ENCODE results near the gene GATAD2A. TPM values are rescaled to one million over a fixed set of nuclear protein-coding genes. Genes with fewer than 3 reads are reported as not detected.

GATAD2A gene
- total and polyA plus RNA-seq, 2 of the 13 experiments (the other 11 are each of a cell fraction or from before 2014, with no cell fraction given): 16.8 to 28.6 TPM

GRCh38 chr19:19482809-19483596, 77.5 kb downstream of the GATAD2A start:
- H3K27me3 ChIP-seq (ENCODE audit: control insufficient read depth in 1 of 2, insufficient read depth in 2 of 2, low read length in 2 of 2): no peaks in the 10 kb centered on the region
- no peak; the same call in 2 of the 3 replicates for ATAC-seq
- H3K27ac ChIP-seq (ENCODE audit: extremely low read length, insufficient read depth, low read length): no peak overlapping the region
- in situ Hi-C loops (cut with HindIII; ENCODE audit: extremely low pct_ligation_motif_present, low pct_unique_long_range_greater_than_20kb) (no loop called here), intact Hi-C loops (cut with micrococcal nuclease; ENCODE audit: unreplicated experiment) (no loop called here)
- no peak overlapping the region for H3K4me2 ChIP-seq (ENCODE audit: low read depth, low read length)
- BruUV-seq (replicated peaks): no TSS peak
- H3K9me3 ChIP-seq (ENCODE audit: low read length): no peaks in the 10 kb centered on the region
- no peak overlapping the region for H3K9ac ChIP-seq (ENCODE audit: insufficient read depth, low read depth, low read length)
- CTCF ChIA-PET (ENCODE audit: low intra/inter-chr PET ratio, low total read pairs): no interaction called here
- DNase-seq (ENCODE audit: low spot score): no peak
- H2AFZ ChIP-seq (ENCODE audit: low read length): no peak overlapping the region
- peaks cover 6 to 34% of the 10 kb centered on the region in 2 experiments; a peak in 4 of 5 replicates for H3K36me3 ChIP-seq (replicated peaks in 1 of 2; ENCODE audit: control insufficient read depth in 1 of 2, insufficient read depth in 2 of 2, low read length in 2 of 2)
- no peak overlapping the region for H3K4me3 ChIP-seq (replicated peaks in 1 of 3; ENCODE audit: insufficient read depth in 1 of 3, low read depth in 2 of 3, low read length in 3 of 3)
- H3K4me1 ChIP-seq (ENCODE audit: insufficient read depth, low read length): peaks cover 20% of the 10 kb centered on the region
- no peak for FAIRE-seq
- WGBS (ENCODE audit: low lambda C conversion rate): 93% methylated on average over 11 of the region's 19 CpGs
- peaks cover 10% of the 10 kb centered on the region for H3K79me2 ChIP-seq (ENCODE audit: insufficient read depth, low read length)
- H4K20me1 ChIP-seq (ENCODE audit: insufficient read depth, low read length): 0 out of 2 replicates have a peak, but pooled peaks cover 3% of the 10 kb centered on the region
- POLR2A ChIA-PET: no interaction called here
- TF ChIP-seq ZNF678 (CRISPR knock-in tag; IDR thresholded peaks at IDR 0.05) (no peak), ZNF34 (CRISPR knock-in tag; IDR thresholded peaks at IDR 0.05; ENCODE audit: borderline replicate concordance) (no peak), ZEB1 (IDR thresholded peaks at IDR 0.05; ENCODE audit: insufficient replicate concordance, low read depth) (no peak), NFYB (CRISPR knock-in tag; IDR thresholded peaks at IDR 0.05) (no peak), YEATS2 (CRISPR knock-in tag; IDR thresholded peaks at IDR 0.05; ENCODE audit: borderline replicate concordance) (no peak), RERE (CRISPR knock-in tag; IDR thresholded peaks at IDR 0.05; ENCODE audit: low read depth) (no peak), HIC2 (CRISPR knock-in tag; IDR thresholded peaks at IDR 0.05; ENCODE audit: low read depth) (no peak), RARG (CRISPR knock-in tag; IDR thresholded peaks at IDR 0.05; ENCODE audit: low read depth) (no peak), ZNF260 (CRISPR knock-in tag; IDR thresholded peaks at IDR 0.05; ENCODE audit: borderline replicate concordance, low read depth) (no peak), SAFB2 (CRISPR knock-in tag; IDR thresholded peaks at IDR 0.05; ENCODE audit: borderline replicate concordance, low read depth) (no peak)
- TF ChIP-seq, protein P1, sequence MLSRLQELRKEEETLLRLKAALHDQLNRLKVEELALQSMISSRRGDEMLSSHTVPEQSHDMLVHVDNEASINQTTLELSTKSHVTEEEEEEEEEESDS (CRISPR knock-in tag; IDR thresholded peaks at IDR 0.05; ENCODE audit: borderline replicate concordance): no peak
